ENCODE results near the gene SPDEF. TPM values are rescaled to one million over a fixed set of nuclear protein-coding genes. Genes with fewer than 3 reads are reported as not detected.

SPDEF gene
- not detected in 2 replicates for total RNA-seq
- total RNA-seq (2013), result not detected
- 0.10 and 0.32 TPM in 2 replicates for polyA plus RNA-seq
- polyA minus RNA-seq, result not detected in 2 replicates

DNA sequence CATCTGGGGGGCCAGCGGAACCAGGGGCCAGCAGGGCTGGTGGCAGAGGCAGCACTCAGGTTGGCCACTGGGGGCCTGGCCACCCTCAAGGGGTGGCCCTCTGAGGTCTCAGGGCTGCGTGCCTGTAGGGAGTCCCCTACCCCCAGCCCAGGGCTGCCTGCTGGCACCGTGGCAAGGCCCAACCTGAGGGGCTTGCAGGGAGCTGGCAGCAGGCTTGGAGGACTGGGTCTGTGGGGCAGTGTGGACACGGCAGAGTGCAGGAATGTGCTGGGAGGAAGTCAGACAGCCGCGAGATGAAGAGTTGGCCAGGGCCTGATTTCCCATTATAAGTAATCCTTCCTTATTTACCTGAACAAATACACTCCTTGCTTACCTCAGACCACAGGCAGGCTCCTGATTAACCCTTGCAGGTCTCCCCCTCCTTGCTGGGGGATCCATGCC is at the start of gene SPDEF:
TSS of gene SPDEF (minus strand) at position 299 of the 441 bp plus-strand sequence. CDS start 11,874 bp downstream, outside the sequence.
- intact Hi-C loops (cut with micrococcal nuclease), result no loop called here
- no peak for ATAC-seq (ENCODE audit: low read depth)
- 87% methylated on average over 3 of the region's 6 CpGs for WGBS (ENCODE audit: insufficient coverage)
- H3K9ac ChIP-seq (ENCODE audit: low read length), result no peak within 1 kb of the TSS
- ChIA-PET POLR2A (interaction anchor here (0.6 kb wide), 1 partner anchor 1423 kb away, joined by 5 read pairs; no protein-coding TSS in a partner anchor), CTCF (no interaction called here)
- no peak within 1 kb of the TSS for H3K27ac ChIP-seq (ENCODE audit: low read length in 2 of 2)
- H2AFZ ChIP-seq (ENCODE audit: insufficient read depth, low read depth, low read length, poor library complexity, severe bottlenecking), result no peak within 1 kb of the TSS
- H3K4me2 ChIP-seq (replicated peaks; ENCODE audit: low read depth, low read length, poor library complexity, severe bottlenecking), result no peak within 1 kb of the TSS
- H3K36me3 ChIP-seq (replicated peaks in 1 of 2; ENCODE audit: control extremely low read depth in 1 of 2, control insufficient read depth in 1 of 2, extremely low read depth in 1 of 2, insufficient read depth in 2 of 2, low read length in 1 of 2), result no peaks in the 10 kb centered on the region
- no peaks in the 10 kb centered on the region for H3K79me2 ChIP-seq (ENCODE audit: control insufficient read depth, insufficient read depth, low read length)
- H3K4me1 ChIP-seq (ENCODE audit: control insufficient read depth in 2 of 2, insufficient read depth in 2 of 2, low read length in 2 of 2), result peaks cover 0 to 6% of the 10 kb centered on the region in 2 donors
- no peaks in the 10 kb centered on the region for H3K27me3 ChIP-seq (replicated peaks in 1 of 4; ENCODE audit: control extremely low read depth in 1 of 4, control insufficient read depth in 3 of 4, insufficient read depth in 4 of 4, low read length in 3 of 4)
- peaks cover 0 to 9% (median 4%) of the 10 kb centered on the region in 3 donors for H3K9me3 ChIP-seq (ENCODE audit: control extremely low read depth in 1 of 3, control insufficient read depth in 2 of 3, insufficient read depth in 1 of 3, low read length in 2 of 3)
- no peak for DNase-seq
- no peak within 1 kb of the TSS for H3K4me3 ChIP-seq (ENCODE audit: control extremely low read depth in 1 of 5, extremely low read depth in 1 of 5, insufficient read depth in 1 of 5, low read depth in 2 of 5, low read length in 4 of 5)
- Mint-ChIP-seq H3K27me3 (peaks cover 4% of the 10 kb centered on the region), H3K4me1 (peaks cover 7% of the 10 kb centered on the region), H3K9me3 (ENCODE audit: insufficient read depth) (no peaks in the 10 kb centered on the region), H3K27ac (no peak within 1 kb of the TSS), H3K4me3 (no peak within 1 kb of the TSS)
- no peak for TF ChIP-seq EZH2 (IDR thresholded peaks at IDR 0.05; ENCODE audit: borderline replicate concordance, insufficient read depth, low read depth, low read length, poor library complexity, severe bottlenecking)
- TF ChIP-seq, protein P1, sequence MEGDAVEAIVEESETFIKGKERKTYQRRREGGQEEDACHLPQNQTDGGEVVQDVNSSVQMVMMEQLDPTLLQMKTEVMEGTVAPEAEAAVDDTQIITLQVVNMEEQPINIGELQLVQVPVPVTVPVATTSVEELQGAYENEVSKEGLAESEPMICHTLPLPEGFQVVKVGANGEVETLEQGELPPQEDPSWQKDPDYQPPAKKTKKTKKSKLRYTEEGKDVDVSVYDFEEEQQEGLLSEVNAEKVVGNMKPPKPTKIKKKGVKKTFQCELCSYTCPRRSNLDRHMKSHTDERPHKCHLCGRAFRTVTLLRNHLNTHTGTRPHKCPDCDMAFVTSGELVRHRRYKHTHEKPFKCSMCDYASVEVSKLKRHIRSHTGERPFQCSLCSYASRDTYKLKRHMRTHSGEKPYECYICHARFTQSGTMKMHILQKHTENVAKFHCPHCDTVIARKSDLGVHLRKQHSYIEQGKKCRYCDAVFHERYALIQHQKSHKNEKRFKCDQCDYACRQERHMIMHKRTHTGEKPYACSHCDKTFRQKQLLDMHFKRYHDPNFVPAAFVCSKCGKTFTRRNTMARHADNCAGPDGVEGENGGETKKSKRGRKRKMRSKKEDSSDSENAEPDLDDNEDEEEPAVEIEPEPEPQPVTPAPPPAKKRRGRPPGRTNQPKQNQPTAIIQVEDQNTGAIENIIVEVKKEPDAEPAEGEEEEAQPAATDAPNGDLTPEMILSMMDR (IDR thresholded peaks at IDR 0.05), result no peak
- no peaks in the 10 kb centered on the region for H4K20me1 ChIP-seq (ENCODE audit: control insufficient read depth, insufficient read depth, low read length, poor library complexity, severe bottlenecking)

DNA sequence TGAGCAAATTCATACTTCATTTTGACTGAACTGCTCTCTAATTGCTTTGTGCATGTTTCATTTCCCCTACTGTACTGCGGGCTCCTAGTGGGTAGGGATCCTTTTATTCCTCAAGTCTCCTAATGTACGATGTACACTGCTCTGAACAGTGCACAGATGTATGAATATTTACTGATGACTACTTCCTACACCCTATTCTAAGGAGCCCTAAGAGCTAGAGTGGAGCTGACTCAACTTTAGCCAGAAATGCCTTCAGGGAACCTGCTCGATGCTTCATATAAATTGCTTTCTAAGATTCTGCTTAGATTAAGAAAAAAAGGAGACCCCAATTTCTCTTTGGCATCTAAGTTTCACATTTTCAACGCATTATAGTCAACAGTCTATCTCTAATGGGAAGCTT is 47.6 kb upstream of the SPDEF start:
- Histone ChIP-seq H3K36me3 (replicated peaks in 1 of 2; ENCODE audit: control extremely low read depth in 1 of 2, control insufficient read depth in 1 of 2, extremely low read depth in 1 of 2, insufficient read depth in 2 of 2, low read length in 1 of 2) (peaks cover 0 to 61% of the 10 kb centered on the region in 2 experiments), H3K27me3 (replicated peaks in 1 of 4; ENCODE audit: control extremely low read depth in 1 of 4, control insufficient read depth in 3 of 4, insufficient read depth in 4 of 4, low read length in 3 of 4) (no peaks in the 10 kb centered on the region), H3K9ac (ENCODE audit: low read length) (no peak overlapping the region), H4K20me1 (ENCODE audit: control insufficient read depth, insufficient read depth, low read length, poor library complexity, severe bottlenecking) (peaks cover 80% of the 10 kb centered on the region), H3K4me2 (replicated peaks; ENCODE audit: low read depth, low read length, poor library complexity, severe bottlenecking) (no peak overlapping the region), H3K27ac (ENCODE audit: low read length in 2 of 2) (no peak overlapping the region), H3K79me2 (ENCODE audit: control insufficient read depth, insufficient read depth, low read length) (peaks cover 96% of the 10 kb centered on the region), H2AFZ (ENCODE audit: insufficient read depth, low read depth, low read length, poor library complexity, severe bottlenecking) (no peak overlapping the region), H3K9me3 (ENCODE audit: control extremely low read depth in 1 of 3, control insufficient read depth in 2 of 3, insufficient read depth in 1 of 3, low read length in 2 of 3) (no peaks in the 10 kb centered on the region), H3K4me1 (ENCODE audit: control insufficient read depth in 2 of 2, insufficient read depth in 2 of 2, low read length in 2 of 2) (no peaks in the 10 kb centered on the region), H3K4me3 (ENCODE audit: control extremely low read depth in 1 of 5, extremely low read depth in 1 of 5, insufficient read depth in 1 of 5, low read depth in 2 of 5, low read length in 4 of 5) (no peak overlapping the region)
- CTCF ChIA-PET, result no interaction called here
- H3K27ac Mint-ChIP-seq, result no peak overlapping the region
- H3K4me3 Mint-ChIP-seq, result no peak overlapping the region
- no peaks in the 10 kb centered on the region for H3K9me3 Mint-ChIP-seq (ENCODE audit: insufficient read depth)
- no peaks in the 10 kb centered on the region for H3K27me3 Mint-ChIP-seq
- ATAC-seq (ENCODE audit: low read depth), result no peak
- peaks cover 19% of the 10 kb centered on the region for H3K4me1 Mint-ChIP-seq
- WGBS (ENCODE audit: insufficient coverage), result 100% methylated on average over 1 of the region's 4 CpGs
- POLR2A ChIA-PET, result no interaction called here
- intact Hi-C loops (cut with micrococcal nuclease), result loop anchor here (10.0 kb wide), 1 partner anchor 541 kb away; the partner anchor contains the start of gene TCP11
- no peak for TF ChIP-seq EZH2 (IDR thresholded peaks at IDR 0.05; ENCODE audit: borderline replicate concordance, insufficient read depth, low read depth, low read length, poor library complexity, severe bottlenecking)
- TF ChIP-seq, protein P1 (IDR thresholded peaks at IDR 0.05), result no peak
- DNase-seq, result no peak

All from B cell (primary cell).